SK-N-SH treated with all-trans-retinoic acid at 6 μM for 48 hours (cell line): ENCODE results near the gene COPG2.

ENCODE experiments used
- ATAC-seq: fragments of 200-7000 bp; cut with Tn5 transposase; 3 replicates; pipeline ENCODE4 v1.9.1; 2020; ENCODE audit warnings: mild to moderate bottlenecking, moderate library complexity
- ARNTL ChIP-seq: fragments of 450-650 bp; formaldehyde crosslinking; IDR thresholded peaks from 2 replicates; pipeline ENCODE4 v1.5.0; 2020; ENCODE audit warnings: low read depth, mild to moderate bottlenecking, moderate library complexity, borderline replicate concordance
- CSDC2 ChIP-seq: fragments of 250-450 bp; sonication (Bioruptor Pico); IDR thresholded peaks from 2 replicates; pipeline ENCODE4 v1.5.0; 2020; ENCODE audit warnings: mild to moderate bottlenecking, moderate library complexity
- ESRRG ChIP-seq: fragments of 250-450 bp; sonication (Bioruptor Pico); IDR thresholded peaks from 2 replicates; pipeline ENCODE4 v1.6.1; 2021; ENCODE audit warnings: mild to moderate bottlenecking
- GLIS3 ChIP-seq: fragments of 250-450 bp; sonication (Bioruptor Pico); IDR thresholded peaks from 2 replicates; pipeline ENCODE4 v1.5.0; 2020; ENCODE audit warnings: mild to moderate bottlenecking, moderate library complexity
- OSR1 ChIP-seq: fragments of 250-450 bp; sonication (Bioruptor Pico); IDR thresholded peaks from 2 replicates; pipeline ENCODE4 v1.8.0; 2022; ENCODE audit warnings: moderate library complexity, mild to moderate bottlenecking, inconsistent platforms
- PPARA ChIP-seq: fragments of 250-450 bp; sonication (Bioruptor Pico); IDR thresholded peaks from 2 replicates; pipeline ENCODE4 v1.5.0; 2020; ENCODE audit warnings: mild to moderate bottlenecking, borderline replicate concordance
- RARB ChIP-seq: fragments of 250-450 bp; sonication (Bioruptor Pico); IDR thresholded peaks from 2 replicates; pipeline ENCODE4 v1.8.0; 2021; ENCODE audit warnings: mild to moderate bottlenecking, moderate library complexity
- SNAI2 ChIP-seq: fragments of 250-450 bp; sonication (Bioruptor Pico); IDR thresholded peaks from 2 replicates; pipeline ENCODE4 v1.5.0; 2020; ENCODE audit warnings: mild to moderate bottlenecking, moderate library complexity
- TCF4 ChIP-seq: fragments of 250-450 bp; sonication (Bioruptor Pico); IDR thresholded peaks from 2 replicates; pipeline ENCODE4 v1.8.0; 2021; ENCODE audit warnings: mild to moderate bottlenecking, moderate library complexity, borderline replicate concordance
- TOX ChIP-seq: fragments of 250-450 bp; sonication (Bioruptor Pico); IDR thresholded peaks from 2 replicates; pipeline ENCODE4 v1.8.0; 2021; ENCODE audit warnings: mild to moderate bottlenecking, moderate library complexity, borderline replicate concordance
- ZFP3 ChIP-seq: fragments of 250-450 bp; sonication (Bioruptor Pico); IDR thresholded peaks from 2 replicates; pipeline ENCODE4 v1.5.0; 2020; ENCODE audit warnings: mild to moderate bottlenecking, moderate library complexity
- ZFP30 ChIP-seq: fragments of 450-650 bp; formaldehyde crosslinking; IDR thresholded peaks from 2 replicates; pipeline ENCODE4 v1.5.0; 2022; ENCODE audit warnings: mild to moderate bottlenecking, moderate library complexity
- ZNF565 ChIP-seq: fragments of 450-650 bp; formaldehyde crosslinking; conservative IDR thresholded peaks from 2 replicates; pipeline ENCODE4 v1.5.0; 2020; ENCODE audit warnings: low read depth, mild to moderate bottlenecking, moderate library complexity
- ZNF70 ChIP-seq: fragments of 450-650 bp; formaldehyde crosslinking; IDR thresholded peaks from 2 replicates; pipeline ENCODE4 v1.5.0; 2020; ENCODE audit warnings: mild to moderate bottlenecking, moderate library complexity
- ZNF8 ChIP-seq: fragments of 450-650 bp; formaldehyde crosslinking; IDR thresholded peaks from 2 replicates; pipeline ENCODE4 v1.5.0; 2020; ENCODE audit warnings: mild to moderate bottlenecking, moderate library complexity
- TF ChIP-seq, protein P1 (sequence below): fragments of 250-450 bp; sonication (Bioruptor Pico); IDR thresholded peaks from 2 replicates; pipeline ENCODE4 v1.5.0; 2020; ENCODE audit warnings: mild to moderate bottlenecking, moderate library complexity
- TF ChIP-seq, protein P2 (sequence below): fragments of 250-450 bp; sonication (Bioruptor Pico); IDR thresholded peaks from 2 replicates; pipeline ENCODE4 v1.8.0; 2020; ENCODE audit warnings: mild to moderate bottlenecking, moderate library complexity, borderline replicate concordance
- TF ChIP-seq, protein P3 (sequence below): fragments of 250-450 bp; sonication (Bioruptor Pico); IDR thresholded peaks from 2 replicates; pipeline ENCODE4 v1.8.0; 2021; ENCODE audit warnings: low read depth, mild to moderate bottlenecking, moderate library complexity, borderline replicate concordance

The COPG2 gene

DNA sequence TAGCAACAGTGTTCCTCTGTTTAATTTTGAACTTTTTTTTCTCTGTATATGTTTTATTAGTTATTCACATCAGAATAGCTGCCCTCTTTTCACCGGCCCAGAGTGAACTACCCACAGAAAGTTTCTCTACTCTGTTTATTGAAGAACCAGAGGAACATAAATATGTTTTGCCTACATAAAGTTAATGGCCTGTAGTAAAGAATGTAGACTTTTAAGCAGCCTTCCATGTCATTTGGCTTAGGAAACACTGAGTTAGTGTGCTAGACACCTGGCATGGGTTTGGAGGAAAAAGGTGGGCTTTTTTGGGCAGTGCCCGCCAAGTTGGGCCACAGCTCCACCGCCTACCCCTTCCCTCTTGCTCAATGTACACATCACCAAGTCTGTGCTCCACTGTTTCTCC is 185.5 kb downstream of the COPG2 start:
- no peak for ATAC-seq
- TF ChIP-seq, protein P1, sequence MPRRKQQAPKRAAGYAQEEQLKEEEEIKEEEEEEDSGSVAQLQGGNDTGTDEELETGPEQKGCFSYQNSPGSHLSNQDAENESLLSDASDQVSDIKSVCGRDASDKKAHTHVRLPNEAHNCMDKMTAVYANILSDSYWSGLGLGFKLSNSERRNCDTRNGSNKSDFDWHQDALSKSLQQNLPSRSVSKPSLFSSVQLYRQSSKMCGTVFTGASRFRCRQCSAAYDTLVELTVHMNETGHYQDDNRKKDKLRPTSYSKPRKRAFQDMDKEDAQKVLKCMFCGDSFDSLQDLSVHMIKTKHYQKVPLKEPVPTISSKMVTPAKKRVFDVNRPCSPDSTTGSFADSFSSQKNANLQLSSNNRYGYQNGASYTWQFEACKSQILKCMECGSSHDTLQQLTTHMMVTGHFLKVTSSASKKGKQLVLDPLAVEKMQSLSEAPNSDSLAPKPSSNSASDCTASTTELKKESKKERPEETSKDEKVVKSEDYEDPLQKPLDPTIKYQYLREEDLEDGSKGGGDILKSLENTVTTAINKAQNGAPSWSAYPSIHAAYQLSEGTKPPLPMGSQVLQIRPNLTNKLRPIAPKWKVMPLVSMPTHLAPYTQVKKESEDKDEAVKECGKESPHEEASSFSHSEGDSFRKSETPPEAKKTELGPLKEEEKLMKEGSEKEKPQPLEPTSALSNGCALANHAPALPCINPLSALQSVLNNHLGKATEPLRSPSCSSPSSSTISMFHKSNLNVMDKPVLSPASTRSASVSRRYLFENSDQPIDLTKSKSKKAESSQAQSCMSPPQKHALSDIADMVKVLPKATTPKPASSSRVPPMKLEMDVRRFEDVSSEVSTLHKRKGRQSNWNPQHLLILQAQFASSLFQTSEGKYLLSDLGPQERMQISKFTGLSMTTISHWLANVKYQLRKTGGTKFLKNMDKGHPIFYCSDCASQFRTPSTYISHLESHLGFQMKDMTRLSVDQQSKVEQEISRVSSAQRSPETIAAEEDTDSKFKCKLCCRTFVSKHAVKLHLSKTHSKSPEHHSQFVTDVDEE (CRISPR knock-in tag), result no peak
- TF ChIP-seq ZNF565, result no peak
- no peak for TF ChIP-seq TOX (CRISPR knock-in tag)

DNA sequence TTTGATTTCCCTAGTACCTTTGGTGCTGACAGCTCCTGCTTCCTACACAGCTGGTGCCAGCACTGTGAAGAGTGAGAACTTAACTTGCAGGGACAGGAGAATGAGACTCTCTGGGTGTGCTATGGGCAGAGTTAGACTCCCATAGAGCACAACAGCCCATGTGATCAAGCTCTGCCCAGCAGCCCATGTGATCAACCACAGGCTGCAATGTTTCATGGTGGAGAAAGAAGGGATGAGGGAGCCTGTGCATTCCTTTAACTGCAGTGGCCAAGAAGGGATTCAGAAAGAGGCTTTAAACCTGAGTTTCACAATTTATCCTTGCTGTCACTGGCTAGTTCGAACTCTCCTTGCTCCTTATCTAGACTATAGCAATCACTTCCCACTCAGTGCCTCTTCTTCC is 186.7 kb downstream of the COPG2 start:
- peak; percentile 83 for ATAC-seq
- TF ChIP-seq OSR1 (CRISPR knock-in tag), result no peak
- TF ChIP-seq, protein P2, sequence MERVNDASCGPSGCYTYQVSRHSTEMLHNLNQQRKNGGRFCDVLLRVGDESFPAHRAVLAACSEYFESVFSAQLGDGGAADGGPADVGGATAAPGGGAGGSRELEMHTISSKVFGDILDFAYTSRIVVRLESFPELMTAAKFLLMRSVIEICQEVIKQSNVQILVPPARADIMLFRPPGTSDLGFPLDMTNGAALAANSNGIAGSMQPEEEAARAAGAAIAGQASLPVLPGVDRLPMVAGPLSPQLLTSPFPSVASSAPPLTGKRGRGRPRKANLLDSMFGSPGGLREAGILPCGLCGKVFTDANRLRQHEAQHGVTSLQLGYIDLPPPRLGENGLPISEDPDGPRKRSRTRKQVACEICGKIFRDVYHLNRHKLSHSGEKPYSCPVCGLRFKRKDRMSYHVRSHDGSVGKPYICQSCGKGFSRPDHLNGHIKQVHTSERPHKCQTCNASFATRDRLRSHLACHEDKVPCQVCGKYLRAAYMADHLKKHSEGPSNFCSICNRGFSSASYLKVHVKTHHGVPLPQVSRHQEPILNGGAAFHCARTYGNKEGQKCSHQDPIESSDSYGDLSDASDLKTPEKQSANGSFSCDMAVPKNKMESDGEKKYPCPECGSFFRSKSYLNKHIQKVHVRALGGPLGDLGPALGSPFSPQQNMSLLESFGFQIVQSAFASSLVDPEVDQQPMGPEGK, result no peak

DNA sequence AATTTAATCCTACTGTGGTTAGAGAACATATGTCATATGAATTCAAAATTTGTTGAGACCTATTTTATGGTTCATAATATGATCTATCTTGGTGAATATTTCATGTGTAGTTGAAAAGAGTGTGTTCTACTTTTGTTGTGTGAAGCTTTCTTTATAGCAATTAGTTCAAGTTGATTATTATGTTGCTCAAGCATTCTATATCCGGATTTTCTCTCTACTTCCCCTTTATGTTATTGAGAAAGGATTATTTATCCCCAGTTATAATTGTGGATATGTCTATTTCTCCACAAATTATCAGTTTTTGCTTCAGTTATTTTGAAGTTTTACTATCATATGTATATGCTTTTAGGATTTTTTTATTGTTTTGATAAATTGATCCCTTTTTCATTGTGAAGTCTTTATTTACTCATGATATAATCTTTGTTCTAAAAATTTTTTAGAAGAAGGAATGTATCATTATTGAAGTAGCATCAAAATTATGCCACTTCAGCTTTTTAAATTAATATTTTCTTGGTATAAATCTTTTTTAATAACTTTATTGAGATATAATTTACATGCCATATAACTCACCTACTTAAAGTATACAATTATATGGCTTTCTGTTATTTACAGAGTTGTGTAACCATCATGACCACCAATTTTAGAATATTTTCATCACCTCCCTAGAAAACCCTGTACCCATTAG is 188.7 kb downstream of the COPG2 start:
- TF ChIP-seq TCF4 (CRISPR knock-in tag), result no peak
- TF ChIP-seq, protein P2, result no peak
- TF ChIP-seq, protein P1 (CRISPR knock-in tag), result no peak
- TF ChIP-seq, all 23 proteins: peak for 0
- no peak for ATAC-seq

DNA sequence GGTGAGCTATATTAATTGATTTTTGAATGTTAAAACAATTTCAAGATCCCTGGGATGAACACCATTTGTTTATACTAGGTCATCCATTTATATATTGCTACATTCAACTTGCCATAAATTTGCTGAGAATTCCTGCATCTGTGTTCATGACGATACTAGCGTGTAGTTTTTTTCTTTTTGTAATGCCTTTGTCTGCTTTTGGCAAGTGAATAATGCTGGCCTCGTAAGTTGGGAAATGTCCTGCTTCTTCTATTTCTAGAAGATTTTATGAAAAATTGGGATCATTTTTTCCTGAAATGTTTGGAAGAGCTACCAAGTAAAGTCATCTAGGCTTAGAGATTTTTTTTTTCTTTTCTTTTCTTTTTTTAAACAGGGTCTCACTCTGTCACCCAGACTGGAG is 189.6 kb downstream of the COPG2 start:
- TF ChIP-seq ESRRG (CRISPR knock-in tag), result no peak
- no peak for TF ChIP-seq SNAI2 (CRISPR knock-in tag)
- ATAC-seq, result no peak

DNA sequence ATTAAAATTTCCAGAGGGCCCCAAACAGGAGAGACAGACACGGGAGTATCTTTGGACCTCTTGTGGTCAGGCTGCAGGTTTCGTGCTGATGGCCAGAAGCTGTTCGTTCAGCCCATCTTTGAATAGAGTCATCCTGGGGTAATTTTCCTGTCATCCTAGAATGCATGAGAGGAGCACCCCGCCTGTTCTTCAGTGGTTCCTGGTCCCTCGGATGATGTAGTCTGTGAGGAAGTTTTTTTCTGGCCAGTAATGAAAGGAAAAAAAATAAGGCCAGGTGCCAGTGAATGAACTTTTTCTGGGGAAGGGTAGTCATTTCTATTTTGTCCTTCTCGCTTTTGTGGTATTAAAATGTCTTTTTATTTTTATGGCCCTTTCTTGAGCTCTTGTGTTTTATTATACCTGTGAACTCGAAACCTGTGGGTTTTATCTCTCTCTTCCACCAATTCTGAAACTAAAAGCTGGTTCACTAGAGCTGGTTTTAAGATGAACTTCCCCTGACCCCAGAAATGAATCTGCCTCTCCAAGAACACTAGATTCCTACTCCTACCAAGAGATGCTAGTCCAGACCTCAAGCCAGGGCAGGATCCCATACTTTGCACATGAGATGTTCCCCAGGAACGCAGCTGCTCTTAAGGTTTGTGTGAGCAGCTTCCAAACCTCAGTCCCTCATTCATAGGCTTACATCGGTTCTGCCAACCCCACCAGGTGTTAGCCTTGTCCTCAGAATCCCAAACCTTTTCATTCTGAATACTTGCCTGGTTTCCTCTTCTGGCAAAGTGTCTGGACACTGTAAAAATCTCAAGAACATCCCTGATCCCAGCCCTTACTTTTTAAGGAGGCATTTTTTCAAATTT is 192.0 kb downstream of the COPG2 start:
- ATAC-seq, result peak; percentile 34; the same call in 1 of the 3 replicates
- TF ChIP-seq ZFP3 (no peak), RARB (no peak), OSR1 (CRISPR knock-in tag) (no peak), TOX (CRISPR knock-in tag) (no peak), CSDC2 (CRISPR knock-in tag) (no peak), ZNF565 (no peak), ZFP30 (CRISPR knock-in tag) (no peak), ZNF8 (CRISPR knock-in tag) (no peak), GLIS3 (CRISPR knock-in tag) (no peak), SNAI2 (CRISPR knock-in tag) (no peak), ARNTL (CRISPR knock-in tag) (no peak), PPARA (no peak), ZNF70 (CRISPR knock-in tag) (no peak), ESRRG (CRISPR knock-in tag) (no peak)
- TF ChIP-seq, protein P2, result no peak
- TF ChIP-seq, protein P3, sequence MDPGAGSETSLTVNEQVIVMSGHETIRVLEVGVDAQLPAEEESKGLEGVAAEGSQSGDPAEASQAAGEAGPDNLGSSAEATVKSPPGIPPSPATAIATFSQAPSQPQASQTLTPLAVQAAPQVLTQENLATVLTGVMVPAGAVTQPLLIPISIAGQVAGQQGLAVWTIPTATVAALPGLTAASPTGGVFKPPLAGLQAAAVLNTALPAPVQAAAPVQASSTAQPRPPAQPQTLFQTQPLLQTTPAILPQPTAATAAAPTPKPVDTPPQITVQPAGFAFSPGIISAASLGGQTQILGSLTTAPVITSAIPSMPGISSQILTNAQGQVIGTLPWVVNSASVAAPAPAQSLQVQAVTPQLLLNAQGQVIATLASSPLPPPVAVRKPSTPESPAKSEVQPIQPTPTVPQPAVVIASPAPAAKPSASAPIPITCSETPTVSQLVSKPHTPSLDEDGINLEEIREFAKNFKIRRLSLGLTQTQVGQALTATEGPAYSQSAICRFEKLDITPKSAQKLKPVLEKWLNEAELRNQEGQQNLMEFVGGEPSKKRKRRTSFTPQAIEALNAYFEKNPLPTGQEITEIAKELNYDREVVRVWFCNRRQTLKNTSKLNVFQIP (CRISPR knock-in tag), result no peak
